IMR-90 (cell line): ENCODE results near the gene KPNA3. TPM values are rescaled to one million over a fixed set of nuclear protein-coding genes. Genes with fewer than 3 reads are reported as not detected.

Experiments
- ATAC-seq: fragments of 200-7000 bp; cut with Tn5 transposase; 2 replicates; pipeline ENCODE4 v1.9.1; 2020; ENCODE audit warnings: low read depth, mild to moderate bottlenecking, moderate library complexity
- BruUV-seq: library from RNA; stranded (reverse); fragments of 400-500 nt; replicated peaks from 2 replicates; lab custom pipeline; 2021; lab: Mats Ljungman, UMichigan
- CTCF ChIA-PET: fragments of 300-600 bp; formaldehyde crosslinking; extraction: SDS; loops from one replicate; lab custom pipeline; 2021; ENCODE audit warnings: antibody characterized with exemption; lab: Yijun Ruan, JAX
- POLR2A ChIA-PET: fragments of 300-600 bp; sonication (Branson Sonifier 250); formaldehyde crosslinking; loops from one replicate; lab custom pipeline; 2022; ENCODE audit warnings: antibody characterized with exemption; ENCODE audit not compliant: unreplicated experiment; lab: Charles Lee
- DNase-seq: peaks from one replicate; pipeline ENCODE4 v3.0.0; 2013
- H2AFZ ChIP-seq: replicated peaks from 2 replicates; pipeline ENCODE3; 2013; ENCODE audit warnings: low read length, mild to moderate bottlenecking; ENCODE audit not compliant: poor library complexity
- H2AK5ac ChIP-seq: 2 replicates; pipeline ENCODE4 v1.6.1; 2013; ENCODE audit warnings: low read depth, low read length, inconsistent platforms
- H2AK9ac ChIP-seq: replicated peaks from 2 replicates; pipeline ENCODE3; 2013; ENCODE audit warnings: mild to moderate bottlenecking, low read depth, low read length, moderate library complexity; ENCODE audit not compliant: poor library complexity
- H2BK120ac ChIP-seq: 2 replicates; pipeline ENCODE4 v1.6.1; 2013; ENCODE audit warnings: low read depth, low read length, inconsistent platforms
- H2BK15ac ChIP-seq: 3 replicates; pipeline ENCODE4 v1.6.1; 2013; ENCODE audit warnings: low read depth, low read length, inconsistent platforms
- H2BK20ac ChIP-seq: 2 replicates; pipeline ENCODE4 v1.6.1; 2013; ENCODE audit warnings: low read depth, mild to moderate bottlenecking, inconsistent platforms, low read length, moderate library complexity
- H2BK5ac ChIP-seq: 2 replicates; pipeline ENCODE4 v1.6.1; 2013; ENCODE audit warnings: mild to moderate bottlenecking, low read depth, low read length, inconsistent platforms; ENCODE audit not compliant: poor library complexity, severe bottlenecking
- H3K14ac ChIP-seq: replicated peaks from 2 replicates; pipeline ENCODE4 v1.6.1; 2013; ENCODE audit warnings: low read depth, low read length, inconsistent platforms
- H3K18ac ChIP-seq: 2 replicates; pipeline ENCODE4 v1.6.1; 2013; ENCODE audit warnings: low read depth, low read length, control low read depth
- H3K23ac ChIP-seq: 2 replicates; pipeline ENCODE4 v1.6.1; 2013; ENCODE audit warnings: low read depth, low read length, inconsistent platforms
- H3K27ac ChIP-seq: 2 replicates; pipeline ENCODE4 v1.5.1; 2013; ENCODE audit warnings: mild to moderate bottlenecking, control low read depth, low read length; ENCODE audit not compliant: insufficient read depth
- H3K27me3 ChIP-seq: 2 replicates; pipeline ENCODE4 v1.6.1; 2013; ENCODE audit warnings: low read length; ENCODE audit not compliant: control insufficient read depth, insufficient read depth
- H3K36me3 ChIP-seq: 2 replicates; pipeline ENCODE4 v1.6.1; 2013; ENCODE audit warnings: low read length, mixed read lengths; ENCODE audit not compliant: control insufficient read depth, insufficient read depth
- H3K4ac ChIP-seq: 2 replicates; pipeline ENCODE4 v1.6.1; 2013; ENCODE audit warnings: low read depth, low read length, inconsistent platforms
- H3K4me1 ChIP-seq: 2 replicates; pipeline ENCODE4 v1.6.1; 2013; ENCODE audit warnings: low read length, mixed read lengths; ENCODE audit not compliant: control insufficient read depth, insufficient read depth
- H3K4me2 ChIP-seq: 2 replicates; pipeline ENCODE4 v1.6.1; 2013; ENCODE audit warnings: low read depth, mild to moderate bottlenecking, control low read depth, low read length, moderate library complexity
- H3K4me3 ChIP-seq: 2 replicates; pipeline ENCODE4 v1.5.1; 2013; ENCODE audit warnings: low read depth, mild to moderate bottlenecking, control low read depth, low read length, moderate library complexity; ENCODE audit not compliant: insufficient read depth
- H3K56ac ChIP-seq: 2 replicates; pipeline ENCODE4 v1.6.1; 2013; ENCODE audit warnings: low read length, inconsistent platforms; ENCODE audit not compliant: insufficient read depth; ENCODE audit errors: extremely low read depth
- H3K79me1 ChIP-seq, 2 experiments: 2 replicates each; pipeline ENCODE4 v1.6.1; 2013; ENCODE audit warnings: low read length in 2 of 2, inconsistent platforms in 1 of 2, low read depth in 1 of 2
- H3K9ac ChIP-seq: 2 replicates; pipeline ENCODE4 v1.6.1; 2013; ENCODE audit warnings: low read depth, low read length, control low read depth
- H3K9me1 ChIP-seq: 2 replicates; pipeline ENCODE4 v1.6.1; 2013; ENCODE audit warnings: low read length, inconsistent platforms; ENCODE audit not compliant: insufficient read depth
- H3K9me3 ChIP-seq: 2 replicates; pipeline ENCODE4 v1.6.1; 2013; ENCODE audit warnings: low read length; ENCODE audit not compliant: control insufficient read depth, insufficient read depth
- H4K20me1 ChIP-seq: 2 replicates; pipeline ENCODE4 v1.6.1; 2013; ENCODE audit warnings: low read length, inconsistent platforms; ENCODE audit not compliant: insufficient read depth
- H4K5ac ChIP-seq: 2 replicates; pipeline ENCODE4 v1.6.1; 2013; ENCODE audit warnings: mild to moderate bottlenecking, low read depth, low read length, control low read depth
- H4K8ac ChIP-seq, 2 experiments: 2 replicates each; pipeline ENCODE4 v1.6.1; 2013; ENCODE audit warnings: low read depth in 2 of 2, low read length in 2 of 2, control low read depth in 1 of 2, inconsistent platforms in 1 of 2
- H4K91ac ChIP-seq: 2 replicates; pipeline ENCODE4 v1.6.1; 2013; ENCODE audit warnings: low read depth, low read length, inconsistent platforms; ENCODE audit not compliant: insufficient read depth
- CEBPB ChIP-seq: IDR thresholded peaks from 2 replicates; pipeline ENCODE4 v1.6.1; 2012; ENCODE audit warnings: low read depth, low read length, improper control_type of control experiment
- WGBS, 2 experiments: methylation state at CpG; one replicate each; pipeline versions ENCODE4 v1.1.5 to v1.1.7; 2013; ENCODE audit warnings: missing lambda C conversion rate in 2 of 2; ENCODE audit not compliant: insufficient read length in 1 of 2; ENCODE audit errors: extremely low coverage in 2 of 2; 5-methylcytosine and 5-hydroxymethylcytosine counted together
- dilution Hi-C: fragments of 300-500 bp; cut with HindIII; formaldehyde crosslinking; loops from one replicate; pipeline ENCODE4 v1.14.3; 2018; ENCODE audit warnings: low sequenced_read_pairs; ENCODE audit not compliant: unreplicated experiment
- in situ Hi-C: fragments of 300-500 bp; cut with MboI; formaldehyde crosslinking; loops from 3 replicates; pipeline ENCODE4 v1.14.3; 2019; ENCODE audit warnings: low sequenced_read_pairs, inconsistent platforms, mixed read lengths
- intact Hi-C: fragments of 100-400 bp; cut with micrococcal nuclease; formaldehyde crosslinking; loops from 2 replicates; pipeline ENCODE4 v1.10.0; 2022
- polyA plus RNA-seq, 3 experiments: library from polyadenylated mRNA; depleted of rRNA; stranded (reverse); fragments of >200 nt; gene quantifications; 2 replicates each; pipeline ENCODE4 v1.2.3, GENCODE V29; 2012; ENCODE audit warnings: low replicate concordance in 1 of 3
- total RNA-seq: library from RNA; depleted of rRNA; stranded (reverse); fragments of >200 nt; gene quantifications from 2 replicates; pipeline ENCODE4 v1.2.3, GENCODE V29; 2012

The KPNA3 gene
- total and polyA plus RNA-seq, 2 of the 4 experiments (the other 2 are of a cell fraction), result 25.3 to 48.6 TPM

GRCh38 chr13:49664606-49665005 lies 127.9 kb downstream of the KPNA3 start:
- Histone ChIP-seq H3K36me3 (peaks cover 35% of the 10 kb centered on the region), H2AK5ac (no peak overlapping the region), H3K9ac (no peak overlapping the region), H4K91ac (no peak overlapping the region), H3K4me3 (no peak overlapping the region), H3K14ac (no peak overlapping the region), H2AK9ac (no peak overlapping the region), H3K23ac (no peak overlapping the region), H2BK5ac (no peak overlapping the region), H3K56ac (no peak overlapping the region), H3K4ac (no peak overlapping the region), H3K27ac (no peak overlapping the region), H3K79me1 (peaks cover 6 to 10% of the 10 kb centered on the region in 2 experiments; a peak in 3 of 4 replicates), H3K4me1 (peaks cover 2% of the 10 kb centered on the region), H4K20me1 (no peaks in the 10 kb centered on the region), H3K27me3 (no peaks in the 10 kb centered on the region), H3K4me2 (no peak overlapping the region), H3K9me3 (no peaks in the 10 kb centered on the region), H2AFZ (no peak overlapping the region), H2BK15ac (no peak overlapping the region), H3K18ac (no peak overlapping the region), H4K5ac (no peak overlapping the region), H2BK20ac (no peak overlapping the region), H4K8ac (no peak overlapping the region), H3K9me1 (0 out of 2 replicates have a peak, but pooled peaks cover 8% of the 10 kb centered on the region), H2BK120ac (no peak overlapping the region)
- WGBS, 2 experiments, result no CpG with 5 or more reads among the region's 4 CpGs
- POLR2A ChIA-PET, result no interaction called here
- CTCF ChIA-PET, result no interaction called here
- ATAC-seq (no peak), DNase-seq (no peak)
- no TSS peak for BruUV-seq
- intact Hi-C loops, result loop anchor here (5.0 to 10.0 kb wide), 2 partner anchors 270 to 418 kb away; partner anchors contain the start of gene SPRYD7
- dilution Hi-C loops, result no loop called here
- in situ Hi-C loops, result loop anchor here (5.0 to 25.0 kb wide), 4 partner anchors 178 to 1398 kb away; partner anchors contain the start of gene RNASEH2B
- TF ChIP-seq CEBPB, result no peak
